SH-SY5Y (cell line): ENCODE data around the gene TACC3.

Source experiments
- GATA2 ChIP-seq: IDR thresholded peaks from 2 replicates; pipeline ENCODE4 v1.6.1; 2011; ENCODE audit warnings: mild to moderate bottlenecking, low read depth, low read length
- GATA3 ChIP-seq: IDR thresholded peaks from 2 replicates; pipeline ENCODE4 v1.6.1; 2011; ENCODE audit warnings: low read depth, mild to moderate bottlenecking, low read length, moderate library complexity

GRCh38 chr4:1772853-1773538 is 51.7 kb downstream of the TACC3 start:
- TF ChIP-seq GATA3: no peak
- 0 out of 2 replicates have a peak, but pooled peaks have one; percentile 21 for TF ChIP-seq GATA2
